Islet precursor cell (in vitro differentiated cells): ENCODE measurements around the gene SULT2B1.
"Not testable (repeated sequence)": the region's sequence is repeated elsewhere in the genome, so short reads cannot be mapped to it uniquely, and the experiment has no call there.

Experiments used
- DNase-seq: peaks from one replicate; pipeline ENCODE4 v3.0.0-alpha.2; 2018

Gene SULT2B1

GRCh38 chr19:48561412-48561811, 9.4 kb downstream of the SULT2B1 start:
- no peak for DNase-seq

GRCh38 chr19:48565090-48565489, 13.1 kb downstream of the SULT2B1 start:
- DNase-seq, result no peak

- peak; percentile 98 for DNase-seq
Measured at GRCh38 chr19:48568345-48568886, 16.4 kb downstream of the SULT2B1 start.

- DNase-seq, result peak; percentile 75
Measured at GRCh38 chr19:48569814-48570213, 17.8 kb downstream of the SULT2B1 start.

GRCh38 chr19:48571378-48572162, 19.6 kb downstream of the SULT2B1 start:
- no peak for DNase-seq

GRCh38 chr19:48573163-48573505, 21.2 kb downstream of the SULT2B1 start:
- peak; percentile 93 for DNase-seq

- no peak for DNase-seq
Measured at GRCh38 chr19:48575931-48576622, 24.1 kb downstream of the SULT2B1 start.

GRCh38 chr19:48577908-48578307, 25.9 kb downstream of the SULT2B1 start:
- DNase-seq, result not testable (repeated sequence)

GRCh38 chr19:48578891-48579290, 26.9 kb downstream of the SULT2B1 start:
- no peak for DNase-seq

GRCh38 chr19:48582168-48582567, 30.2 kb downstream of the SULT2B1 start:
- DNase-seq, result no peak

- no peak for DNase-seq
Measured at GRCh38 chr19:48587387-48587786, 35.4 kb downstream of the SULT2B1 start.

- DNase-seq, result peak; percentile 97
Measured at GRCh38 chr19:48588670-48589401, 36.9 kb downstream of the SULT2B1 start.

- no peak for DNase-seq
Measured at GRCh38 chr19:48591021-48591420, 39.0 kb downstream of the SULT2B1 start.

GRCh38 chr19:48595171-48595570, 43.2 kb downstream of the SULT2B1 start:
- no peak for DNase-seq

GRCh38 chr19:48595833-48596232, 43.9 kb downstream of the SULT2B1 start:
- no peak for DNase-seq

GRCh38 chr19:48596237-48596636, 44.3 kb downstream of the SULT2B1 start:
- no peak for DNase-seq

- DNase-seq, result no peak
Measured at GRCh38 chr19:48596679-48597465, 44.9 kb downstream of the SULT2B1 start.

GRCh38 chr19:48598996-48599700, 47.2 kb downstream of the SULT2B1 start:
- no peak for DNase-seq

GRCh38 chr19:48600679-48601417, 48.9 kb downstream of the SULT2B1 start:
- no peak for DNase-seq

- no peak for DNase-seq
Measured at GRCh38 chr19:48603001-48603400, 51.0 kb downstream of the SULT2B1 start.

- DNase-seq, result no peak
Measured at GRCh38 chr19:48603449-48603848, 51.5 kb downstream of the SULT2B1 start.
